ENCODE measurements around the gene LRP3.

DNA sequence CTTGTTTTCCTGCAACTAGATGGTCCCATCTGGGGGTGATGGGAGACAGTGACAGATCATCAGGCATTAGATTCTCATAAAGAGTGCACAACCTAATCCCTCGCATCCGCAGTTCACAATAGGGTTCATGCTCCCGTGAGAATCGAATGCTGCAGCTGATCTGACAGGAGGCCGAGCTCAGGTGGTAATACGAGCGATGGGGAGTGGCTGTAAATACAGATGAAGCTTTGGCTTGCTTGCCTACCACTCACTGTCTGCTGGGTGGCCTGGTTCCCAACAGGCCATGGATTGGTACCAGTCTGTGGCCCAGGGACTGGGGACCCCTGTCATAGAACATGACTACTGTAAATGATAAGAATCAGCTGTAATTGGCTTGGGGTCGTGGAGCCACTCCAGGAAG is 34.2 kb upstream of the LRP3 start:
- TF ChIP-seq, protein P1, sequence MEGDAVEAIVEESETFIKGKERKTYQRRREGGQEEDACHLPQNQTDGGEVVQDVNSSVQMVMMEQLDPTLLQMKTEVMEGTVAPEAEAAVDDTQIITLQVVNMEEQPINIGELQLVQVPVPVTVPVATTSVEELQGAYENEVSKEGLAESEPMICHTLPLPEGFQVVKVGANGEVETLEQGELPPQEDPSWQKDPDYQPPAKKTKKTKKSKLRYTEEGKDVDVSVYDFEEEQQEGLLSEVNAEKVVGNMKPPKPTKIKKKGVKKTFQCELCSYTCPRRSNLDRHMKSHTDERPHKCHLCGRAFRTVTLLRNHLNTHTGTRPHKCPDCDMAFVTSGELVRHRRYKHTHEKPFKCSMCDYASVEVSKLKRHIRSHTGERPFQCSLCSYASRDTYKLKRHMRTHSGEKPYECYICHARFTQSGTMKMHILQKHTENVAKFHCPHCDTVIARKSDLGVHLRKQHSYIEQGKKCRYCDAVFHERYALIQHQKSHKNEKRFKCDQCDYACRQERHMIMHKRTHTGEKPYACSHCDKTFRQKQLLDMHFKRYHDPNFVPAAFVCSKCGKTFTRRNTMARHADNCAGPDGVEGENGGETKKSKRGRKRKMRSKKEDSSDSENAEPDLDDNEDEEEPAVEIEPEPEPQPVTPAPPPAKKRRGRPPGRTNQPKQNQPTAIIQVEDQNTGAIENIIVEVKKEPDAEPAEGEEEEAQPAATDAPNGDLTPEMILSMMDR (IDR thresholded peaks at IDR 0.05; ENCODE audit: low read depth, low read length, poor library complexity, severe bottlenecking), result no peak
- no peak for TF ChIP-seq EZH2phosphoT487 (IDR thresholded peaks at IDR 0.05; ENCODE audit: borderline replicate concordance, low read length)

All from DOHH2 (cell line).